HG02981 (cell line): Measurements from ENCODE around the gene IL33.

ENCODE experiments used
- ATAC-seq: cut with Tn5 transposase; IDR thresholded peaks from one replicate; pipeline ENCODE4 v1.9.1; 2021; ENCODE audit warnings: mild to moderate bottlenecking, moderate library complexity; ENCODE audit not compliant: unreplicated experiment

Gene IL33

GRCh38 chr9:6216002-6216401, 395 bp downstream of the IL33 start:
- no peak for ATAC-seq

DNA sequence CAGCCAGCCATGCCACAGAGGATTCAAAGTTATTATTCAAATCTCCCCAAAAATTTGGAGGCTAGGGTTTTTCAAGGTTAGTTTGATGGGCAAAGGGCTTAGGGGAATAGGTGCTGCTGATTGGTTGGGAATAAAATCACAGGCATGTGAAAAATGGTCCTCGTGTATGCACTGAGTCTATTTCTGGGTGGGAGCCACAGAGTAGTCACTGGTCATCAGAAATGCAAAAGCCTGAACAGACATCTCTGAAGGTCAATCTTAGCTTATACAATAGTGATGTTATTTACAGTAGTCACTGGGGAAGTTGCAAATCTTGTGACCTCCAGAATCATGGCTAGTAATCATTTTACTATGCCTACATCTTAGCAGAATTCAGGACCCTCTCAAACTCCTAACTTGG, 1.3 kb downstream of the IL33 start:
- no peak for ATAC-seq

GRCh38 chr9:6218099-6218502, 2.5 kb downstream of the IL33 start:
- no peak for ATAC-seq

GRCh38 chr9:6219040-6219439, 3.4 kb downstream of the IL33 start:
- no peak for ATAC-seq

- ATAC-seq, result no peak
Measured at GRCh38 chr9:6219981-6220380, 4.4 kb downstream of the IL33 start.

DNA sequence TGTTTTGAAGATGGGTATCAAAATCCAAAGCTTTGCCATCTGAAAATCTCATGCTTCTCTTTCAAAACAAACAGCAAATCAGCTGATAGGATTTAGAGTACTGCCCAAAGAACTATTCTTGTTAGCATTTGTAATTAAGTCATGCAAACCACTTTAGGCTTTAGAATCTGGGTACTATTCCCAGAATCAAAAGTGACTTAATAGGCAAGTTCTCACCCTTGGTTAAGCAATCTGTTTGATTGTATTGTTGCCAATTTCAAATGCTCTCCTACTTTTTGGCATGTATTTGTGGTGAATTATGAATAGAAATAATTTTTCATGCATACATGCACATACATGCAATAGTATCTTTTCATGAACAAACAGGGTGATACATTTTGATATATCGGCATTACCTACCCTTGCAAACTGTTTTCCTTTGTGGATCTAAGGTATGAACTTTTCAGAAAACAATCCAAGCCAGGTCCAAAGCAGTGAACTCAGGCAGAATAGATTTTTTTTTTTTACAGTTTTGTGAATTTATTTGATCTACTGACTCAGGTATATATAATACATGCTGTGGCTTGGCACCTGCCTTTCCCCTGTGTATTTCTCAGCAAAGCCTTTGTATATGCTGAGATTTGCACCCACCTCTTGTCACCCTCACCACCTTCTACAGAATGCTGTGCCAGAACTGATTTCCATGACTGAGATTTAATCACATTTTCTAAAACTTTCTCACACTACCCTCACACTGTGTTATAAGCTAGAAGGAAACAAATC, 9.0 kb downstream of the IL33 start:
- ATAC-seq, result no peak

- ATAC-seq, result no peak
Measured at GRCh38 chr9:6226696-6227095, 11.1 kb downstream of the IL33 start.

GRCh38 chr9:6229186-6229585, 13.6 kb downstream of the IL33 start:
- no peak for ATAC-seq

GRCh38 chr9:6229619-6230018, 14.0 kb downstream of the IL33 start:
- ATAC-seq, result no peak

DNA sequence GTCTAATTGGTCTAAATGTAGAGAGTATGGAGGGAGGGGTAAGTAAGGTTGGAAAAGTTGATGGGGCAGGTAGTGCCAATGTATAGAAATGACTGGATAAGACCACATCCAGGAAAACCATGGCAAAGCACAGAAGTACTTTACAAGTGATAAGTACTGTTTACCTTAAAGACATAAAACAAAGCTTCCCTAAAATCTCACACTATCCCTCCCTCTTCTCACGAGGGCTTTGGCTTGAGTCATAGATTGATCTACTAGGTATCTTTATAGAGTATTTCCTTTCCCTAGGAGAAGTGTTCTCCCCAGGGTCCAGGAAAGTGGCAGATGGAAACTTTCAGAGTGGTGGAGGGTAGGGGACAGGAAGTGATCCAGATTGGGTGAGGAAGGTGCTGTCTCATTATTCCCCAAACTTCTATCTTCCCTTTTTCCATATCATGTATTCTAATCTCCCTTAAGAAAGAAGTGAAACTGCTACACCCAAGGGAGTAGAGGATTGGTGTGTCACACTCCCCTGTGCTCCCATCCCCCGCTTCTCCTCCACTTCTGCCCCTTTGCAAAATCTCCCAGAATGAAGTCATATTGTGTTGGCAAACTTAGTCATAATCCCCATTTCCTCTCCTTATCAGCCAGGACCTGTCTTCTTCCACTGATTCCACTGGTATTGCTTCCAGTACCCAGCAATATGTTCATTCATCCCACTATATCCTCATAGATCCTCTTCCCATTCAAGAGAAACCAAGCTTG, 14.6 kb downstream of the IL33 start:
- no peak for ATAC-seq

GRCh38 chr9:6232336-6232945, 16.8 kb downstream of the IL33 start:
- ATAC-seq, result no peak

- no peak for ATAC-seq
Measured at GRCh38 chr9:6234014-6234413, 18.4 kb downstream of the IL33 start.

GRCh38 chr9:6237267-6237666, 21.7 kb downstream of the IL33 start:
- ATAC-seq, result no peak

- no peak for ATAC-seq
Measured at GRCh38 chr9:6239048-6239461, 23.4 kb downstream of the IL33 start.

DNA sequence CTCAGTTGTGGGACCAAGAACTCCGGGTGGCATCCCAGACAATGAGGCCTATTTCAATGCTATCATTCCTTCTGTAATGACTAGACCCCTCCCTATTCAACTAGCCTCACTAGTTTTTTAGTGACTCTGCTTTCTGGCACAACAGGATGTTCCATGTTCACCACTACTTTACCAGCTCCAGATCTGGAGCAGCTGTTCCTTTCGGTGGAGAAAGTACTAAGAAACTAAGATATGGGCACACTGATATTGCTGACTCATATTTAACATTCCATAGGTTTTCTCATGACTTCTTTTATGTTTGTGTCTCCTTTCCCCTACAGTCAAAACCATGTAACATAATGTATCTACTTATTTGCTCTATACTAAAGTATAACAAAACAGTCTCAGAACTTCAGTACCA, 24.1 kb downstream of the IL33 start:
- no peak for ATAC-seq

GRCh38 chr9:6243746-6244145, 28.1 kb downstream of the IL33 start:
- ATAC-seq, result peak; percentile 92

GRCh38 chr9:6247266-6247665, 31.7 kb downstream of the IL33 start:
- no peak for ATAC-seq

DNA sequence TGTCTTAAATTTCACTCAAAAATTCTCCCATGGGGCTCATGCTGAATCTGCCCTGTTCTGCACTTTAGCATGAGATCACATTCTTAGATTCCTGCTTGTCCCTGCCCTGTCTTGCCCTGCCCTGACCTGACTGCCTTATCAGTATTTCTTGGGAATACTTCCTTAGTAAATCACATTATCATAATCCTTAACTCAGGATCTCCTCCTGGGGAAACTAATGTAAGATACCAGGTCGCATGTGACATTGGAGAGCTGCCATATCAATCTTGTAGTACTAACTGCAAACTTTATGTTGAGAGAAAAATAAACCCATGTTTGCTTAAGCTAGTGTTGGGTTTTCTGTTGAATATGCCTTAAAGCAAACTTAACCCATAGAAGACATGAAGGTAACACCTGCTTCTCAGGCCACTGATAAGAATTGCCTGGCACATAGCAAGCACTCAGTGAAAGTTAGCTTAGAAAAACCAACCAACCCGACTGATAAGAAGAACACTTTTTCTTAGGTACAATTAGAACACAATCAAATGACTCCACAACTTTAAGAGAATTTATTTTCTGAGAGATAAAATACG, 53.3 kb downstream of the IL33 start:
- ATAC-seq, result no peak

GRCh38 chr9:6270896-6271295, 55.3 kb downstream of the IL33 start:
- no peak for ATAC-seq

GRCh38 chr9:6271508-6272228, 56.1 kb downstream of the IL33 start:
- ATAC-seq, result no peak

GRCh38 chr9:6272229-6272598, 56.6 kb downstream of the IL33 start:
- ATAC-seq, result no peak
